ENCODE measurements around the gene LIPC.

Gene LIPC

DNA sequence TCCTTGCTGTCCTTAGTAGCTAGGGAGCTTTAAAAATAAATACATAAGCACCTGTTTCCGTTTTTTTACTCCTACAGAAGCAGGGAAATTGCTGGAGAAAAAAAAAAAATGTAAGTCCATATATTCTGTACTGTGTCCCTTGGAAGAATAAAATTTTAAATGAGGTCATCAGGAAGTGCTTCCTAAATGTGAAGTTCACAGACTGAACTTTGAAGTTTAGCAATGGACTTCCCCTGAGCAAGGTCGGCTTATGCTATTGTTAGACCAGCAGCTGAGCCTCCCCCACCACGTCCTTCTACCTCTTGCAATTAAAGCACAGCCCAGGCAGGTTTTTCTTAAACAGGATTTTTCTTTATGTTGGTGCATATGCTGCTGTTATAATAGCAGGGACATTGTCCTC lies 26.3 kb downstream of the LIPC start:
- POLR2A ChIA-PET: interaction anchor here (0.5 to 1.3 kb wide), 2 partner anchors 10 to 11 kb away, joined by 3 to 4 read pairs; no protein-coding TSS in a partner anchor
- no peak for TF ChIP-seq CTCF (IDR thresholded peaks at IDR 0.05; ENCODE audit: insufficient read depth, low read length, missing control alignments)
- CTCF ChIA-PET: interaction anchor here (1.7 to 2.9 kb wide), 2 partner anchors 11 to 16 kb away, joined by 7 to 14 read pairs; no protein-coding TSS in a partner anchor
- DNase-seq (ENCODE audit: low read depth, low spot score): no peak
- H3K4me3 ChIP-seq (ENCODE audit: low read depth, low read length): no peak overlapping the region

DNA sequence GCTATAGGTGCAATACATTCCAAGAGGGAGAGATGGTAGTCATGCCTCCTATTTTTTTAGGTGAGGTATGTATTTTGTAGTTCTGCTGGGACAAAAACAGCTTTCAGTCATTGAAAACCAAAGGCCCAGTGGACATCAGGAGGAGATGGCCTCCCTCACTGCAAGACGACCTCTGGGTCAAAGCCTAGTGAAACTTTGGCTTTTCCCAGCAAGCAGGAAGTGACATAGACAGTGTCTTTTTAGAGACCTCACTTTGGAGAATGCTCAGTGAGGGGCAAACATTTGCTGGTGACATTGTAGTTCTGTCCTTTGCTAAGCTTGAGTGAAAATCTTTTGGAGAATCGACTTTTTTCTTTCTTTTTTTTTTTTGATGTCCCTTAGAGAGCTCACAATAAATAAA lies 27.3 kb downstream of the LIPC start:
- CTCF ChIA-PET: interaction anchor here (2.9 kb wide), 1 partner anchor 10 kb away, joined by 14 read pairs; no protein-coding TSS in a partner anchor
- no peak for TF ChIP-seq CTCF (IDR thresholded peaks at IDR 0.05; ENCODE audit: insufficient read depth, low read length, missing control alignments)
- DNase-seq (ENCODE audit: low read depth, low spot score): no peak
- no peak overlapping the region for H3K4me3 ChIP-seq (ENCODE audit: low read depth, low read length)
- POLR2A ChIA-PET: no interaction called here

GRCh38 chr15:58459560-58459959 lies 27.8 kb downstream of the LIPC start:
- CTCF ChIA-PET: interaction anchor here (2.9 kb wide), 1 partner anchor 10 kb away, joined by 14 read pairs; no protein-coding TSS in a partner anchor
- no peak overlapping the region for H3K4me3 ChIP-seq (ENCODE audit: low read depth, low read length)
- DNase-seq (ENCODE audit: low read depth, low spot score): no peak
- no peak for TF ChIP-seq CTCF (IDR thresholded peaks at IDR 0.05; ENCODE audit: insufficient read depth, low read length, missing control alignments)
- POLR2A ChIA-PET: interaction anchor here (1.3 kb wide), 1 partner anchor 10 kb away, joined by 5 read pairs; no protein-coding TSS in a partner anchor

GRCh38 chr15:58460116-58460790 lies 28.5 kb downstream of the LIPC start:
- ChIA-PET CTCF (interaction anchor here (2.9 kb wide), 1 partner anchor 9 kb away, joined by 14 read pairs; no protein-coding TSS in a partner anchor), POLR2A (interaction anchor here (1.3 kb wide), 1 partner anchor 9 kb away, joined by 5 read pairs; no protein-coding TSS in a partner anchor)
- DNase-seq (ENCODE audit: low read depth, low spot score): no peak
- H3K4me3 ChIP-seq (ENCODE audit: low read depth, low read length): no peak overlapping the region
- TF ChIP-seq CTCF (IDR thresholded peaks at IDR 0.05; ENCODE audit: insufficient read depth, low read length, missing control alignments): no peak

DNA sequence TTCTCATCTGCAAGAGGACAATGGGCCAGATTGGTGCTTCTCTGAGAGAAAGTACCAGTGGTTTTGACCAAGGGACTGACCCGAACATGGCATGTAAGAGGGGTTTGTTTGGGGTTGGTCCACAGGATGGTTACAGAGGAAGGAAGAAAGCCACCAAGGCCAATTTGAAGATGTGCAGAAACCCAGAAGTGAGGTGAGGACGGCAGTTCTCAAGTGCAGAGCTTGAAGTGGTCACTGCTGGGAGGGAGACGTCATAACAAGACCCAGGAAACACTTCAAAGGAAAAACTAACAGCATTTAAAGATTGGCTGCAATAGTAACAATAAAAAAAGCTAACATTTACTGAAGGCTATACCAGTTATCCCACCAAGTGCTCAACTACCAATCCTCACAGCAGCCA lies 29.1 kb downstream of the LIPC start:
- CTCF ChIA-PET: no interaction called here

More for the DNA sequence above, 29.1 kb downstream of the LIPC start:
- no peak for DNase-seq (ENCODE audit: low read depth, low spot score)
- H3K4me3 ChIP-seq (ENCODE audit: low read depth, low read length): no peak overlapping the region
- TF ChIP-seq CTCF (IDR thresholded peaks at IDR 0.05; ENCODE audit: insufficient read depth, low read length, missing control alignments): no peak
- POLR2A ChIA-PET: interaction anchor here (1.3 kb wide), 1 partner anchor 9 kb away, joined by 5 read pairs; no protein-coding TSS in a partner anchor

Data from AG04449 (cell line).